HepG2 (cell line): ENCODE data around the gene TIPIN. TPM values are rescaled to one million over a fixed set of nuclear protein-coding genes. Genes with fewer than 3 reads are reported as not detected.
A peak's percentile ranks its signal among the peaks of the same experiment; 100 is the strongest.

Experiments
- AGO1 ChIP-seq: fragments of 200-400 bp; formaldehyde crosslinking; IDR thresholded peaks from 2 replicates; pipeline ENCODE4 v1.6.1; 2017; ENCODE audit warnings: mild to moderate bottlenecking, low read depth, low read length, moderate library complexity; ENCODE audit not compliant: poor library complexity, severe bottlenecking
- ELF1 ChIP-seq: sonication (generic); formaldehyde crosslinking; IDR thresholded peaks from 2 replicates; pipeline ENCODE4 v1.4.0; 2020; ENCODE audit warnings: missing genetic modification reagents
- KDM5B ChIP-seq: sonication (generic); formaldehyde crosslinking; IDR thresholded peaks from 2 replicates; pipeline ENCODE4 v1.4.0; 2020; ENCODE audit warnings: missing genetic modification reagents, mild to moderate bottlenecking, borderline replicate concordance
- NFYC ChIP-seq: IDR thresholded peaks from 2 replicates; pipeline ENCODE4 v1.6.1; 2016; ENCODE audit warnings: missing genetic modification reagents, missing compliant biosample characterization
- SATB2 ChIP-seq: sonication (generic); formaldehyde crosslinking; IDR thresholded peaks from 2 replicates; pipeline ENCODE4 v1.5.0; 2020; ENCODE audit warnings: missing genetic modification reagents
- SMAD9 ChIP-seq: sonication (generic); formaldehyde crosslinking; IDR thresholded peaks from 2 replicates; pipeline ENCODE4 v1.5.1; 2020; ENCODE audit warnings: mild to moderate bottlenecking, missing genetic modification reagents
- ZKSCAN1 ChIP-seq: fragments of 150-350 bp; IDR thresholded peaks from 2 replicates; pipeline ENCODE4 v1.6.1; 2014; ENCODE audit warnings: low read length
- ZMYM2 ChIP-seq: sonication (generic); formaldehyde crosslinking; IDR thresholded peaks from 2 replicates; pipeline ENCODE4 v1.8.0; 2022; ENCODE audit warnings: mild to moderate bottlenecking, missing genetic modification reagents
- ZNF567 ChIP-seq: sonication (generic); formaldehyde crosslinking; IDR thresholded peaks from 2 replicates; pipeline ENCODE4 v1.8.1; 2023; ENCODE audit warnings: mild to moderate bottlenecking, missing genetic modification reagents, borderline replicate concordance
- polyA plus RNA-seq, 8 experiments: library from polyadenylated mRNA; depleted of rRNA in 3 of 8; stranded (reverse) in 7 of 8; unstranded in 1 of 8; fragments of >200 nt; fragmentation: Illumina TruSeq in 4 of 8; extraction: Trizol in 4 of 8; gene quantifications; 2 replicates each; pipeline versions ENCODE4 v1.2.1 to v1.2.3, GENCODE V29; 2011 to 2016; ENCODE audit warnings: low read depth in 4 of 8, missing spikeins in 1 of 8, mixed read lengths in 1 of 8; ENCODE audit not compliant: insufficient read depth in 1 of 8
- total RNA-seq, 5 experiments: library from RNA; depleted of rRNA; stranded (reverse); fragments of >200 nt; fragmentation: Illumina TruSeq; extraction: Trizol; gene quantifications; 2 replicates each; pipeline ENCODE4 v1.2.3, GENCODE V29; 2016; ENCODE audit warnings: low read depth in 1 of 5
- TF ChIP-seq, protein P1 (sequence below): sonication (generic); formaldehyde crosslinking; IDR thresholded peaks from 2 replicates; pipeline ENCODE4 v1.5.1; 2020; ENCODE audit warnings: mild to moderate bottlenecking, missing genetic modification reagents, borderline replicate concordance
- TF ChIP-seq, protein P2 (sequence below): IDR thresholded peaks from 2 replicates; pipeline ENCODE4 v1.6.1; 2016; ENCODE audit warnings: missing biosample characterization, missing genetic modification reagents, low read depth
- TF ChIP-seq, protein P3 (sequence below): sonication (generic); formaldehyde crosslinking; conservative IDR thresholded peaks from 2 replicates; pipeline ENCODE4 v1.4.0; 2020; ENCODE audit warnings: missing genetic modification reagents
- TF ChIP-seq, protein P4 (sequence below): sonication (generic); formaldehyde crosslinking; IDR thresholded peaks from 2 replicates; pipeline ENCODE4 v1.8.0; 2022; ENCODE audit warnings: mild to moderate bottlenecking, missing genetic modification reagents, borderline replicate concordance
- TF ChIP-seq, protein P5 (sequence below): sonication (generic); formaldehyde crosslinking; IDR thresholded peaks from 2 replicates; pipeline ENCODE4 v1.4.0; 2020; ENCODE audit warnings: missing genetic modification reagents

TIPIN gene
- total and polyA plus RNA-seq, 2 of the 13 experiments (the other 11 are each of a cell fraction or from before 2014, with no cell fraction given): 2.7 to 28.6 TPM

DNA sequence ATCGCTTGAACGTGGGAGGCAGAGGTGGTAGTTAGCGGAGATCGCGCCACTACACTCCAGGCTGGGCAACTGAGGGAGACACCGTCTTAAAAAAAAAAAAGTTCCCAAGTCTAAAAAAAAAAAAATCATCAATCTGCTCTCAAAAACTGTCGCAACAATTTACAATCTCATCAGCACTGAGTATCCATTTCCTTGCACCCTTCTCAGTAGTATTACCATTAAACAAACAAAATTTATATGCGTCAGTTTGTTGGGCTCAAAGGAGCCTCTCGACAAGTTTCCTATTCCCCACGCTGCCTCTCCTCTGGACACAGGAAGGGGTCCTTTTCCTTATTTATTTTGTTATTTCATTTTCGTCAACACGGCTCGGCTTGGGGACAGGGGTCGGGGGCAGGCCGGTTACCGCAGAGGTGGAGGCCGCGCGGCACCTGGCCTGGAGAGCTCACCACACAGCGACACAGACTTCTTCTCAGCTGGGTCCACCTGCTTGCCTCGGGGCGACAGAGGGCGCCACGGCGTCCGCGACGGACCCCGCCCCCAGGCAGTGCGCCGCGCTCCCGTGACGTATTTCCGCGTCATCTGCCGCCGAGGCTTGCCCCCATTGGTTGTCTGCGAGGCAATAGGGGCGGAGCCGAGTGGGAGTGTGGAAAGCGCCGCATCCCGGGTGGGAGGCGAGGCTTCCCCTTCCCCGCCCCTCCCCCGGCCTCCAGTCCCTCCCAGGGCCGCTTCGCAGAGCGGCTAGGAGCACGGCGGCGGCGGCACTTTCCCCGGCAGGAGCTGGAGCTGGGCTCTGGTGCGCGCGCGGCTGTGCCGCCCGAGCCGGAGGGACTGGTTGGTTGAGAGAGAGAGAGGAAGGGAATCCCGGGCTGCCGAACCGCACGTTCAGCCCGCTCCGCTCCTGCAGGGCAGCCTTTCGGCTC is 30.0 kb upstream of the TIPIN start, which contains the start of gene MAP2K1 (continued):
- TF ChIP-seq, protein P1, sequence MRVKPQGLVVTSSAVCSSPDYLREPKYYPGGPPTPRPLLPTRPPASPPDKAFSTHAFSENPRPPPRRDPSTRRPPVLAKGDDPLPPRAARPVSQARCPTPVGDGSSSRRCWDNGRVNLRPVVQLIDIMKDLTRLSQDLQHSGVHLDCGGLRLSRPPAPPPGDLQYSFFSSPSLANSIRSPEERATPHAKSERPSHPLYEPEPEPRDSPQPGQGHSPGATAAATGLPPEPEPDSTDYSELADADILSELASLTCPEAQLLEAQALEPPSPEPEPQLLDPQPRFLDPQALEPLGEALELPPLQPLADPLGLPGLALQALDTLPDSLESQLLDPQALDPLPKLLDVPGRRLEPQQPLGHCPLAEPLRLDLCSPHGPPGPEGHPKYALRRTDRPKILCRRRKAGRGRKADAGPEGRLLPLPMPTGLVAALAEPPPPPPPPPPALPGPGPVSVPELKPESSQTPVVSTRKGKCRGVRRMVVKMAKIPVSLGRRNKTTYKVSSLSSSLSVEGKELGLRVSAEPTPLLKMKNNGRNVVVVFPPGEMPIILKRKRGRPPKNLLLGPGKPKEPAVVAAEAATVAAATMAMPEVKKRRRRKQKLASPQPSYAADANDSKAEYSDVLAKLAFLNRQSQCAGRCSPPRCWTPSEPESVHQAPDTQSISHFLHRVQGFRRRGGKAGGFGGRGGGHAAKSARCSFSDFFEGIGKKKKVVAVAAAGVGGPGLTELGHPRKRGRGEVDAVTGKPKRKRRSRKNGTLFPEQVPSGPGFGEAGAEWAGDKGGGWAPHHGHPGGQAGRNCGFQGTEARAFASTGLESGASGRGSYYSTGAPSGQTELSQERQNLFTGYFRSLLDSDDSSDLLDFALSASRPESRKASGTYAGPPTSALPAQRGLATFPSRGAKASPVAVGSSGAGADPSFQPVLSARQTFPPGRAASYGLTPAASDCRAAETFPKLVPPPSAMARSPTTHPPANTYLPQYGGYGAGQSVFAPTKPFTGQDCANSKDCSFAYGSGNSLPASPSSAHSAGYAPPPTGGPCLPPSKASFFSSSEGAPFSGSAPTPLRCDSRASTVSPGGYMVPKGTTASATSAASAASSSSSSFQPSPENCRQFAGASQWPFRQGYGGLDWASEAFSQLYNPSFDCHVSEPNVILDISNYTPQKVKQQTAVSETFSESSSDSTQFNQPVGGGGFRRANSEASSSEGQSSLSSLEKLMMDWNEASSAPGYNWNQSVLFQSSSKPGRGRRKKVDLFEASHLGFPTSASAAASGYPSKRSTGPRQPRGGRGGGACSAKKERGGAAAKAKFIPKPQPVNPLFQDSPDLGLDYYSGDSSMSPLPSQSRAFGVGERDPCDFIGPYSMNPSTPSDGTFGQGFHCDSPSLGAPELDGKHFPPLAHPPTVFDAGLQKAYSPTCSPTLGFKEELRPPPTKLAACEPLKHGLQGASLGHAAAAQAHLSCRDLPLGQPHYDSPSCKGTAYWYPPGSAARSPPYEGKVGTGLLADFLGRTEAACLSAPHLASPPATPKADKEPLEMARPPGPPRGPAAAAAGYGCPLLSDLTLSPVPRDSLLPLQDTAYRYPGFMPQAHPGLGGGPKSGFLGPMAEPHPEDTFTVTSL (CRISPR knock-in tag): no peak
- TF ChIP-seq AGO1: no peak
- TF ChIP-seq, protein P2, sequence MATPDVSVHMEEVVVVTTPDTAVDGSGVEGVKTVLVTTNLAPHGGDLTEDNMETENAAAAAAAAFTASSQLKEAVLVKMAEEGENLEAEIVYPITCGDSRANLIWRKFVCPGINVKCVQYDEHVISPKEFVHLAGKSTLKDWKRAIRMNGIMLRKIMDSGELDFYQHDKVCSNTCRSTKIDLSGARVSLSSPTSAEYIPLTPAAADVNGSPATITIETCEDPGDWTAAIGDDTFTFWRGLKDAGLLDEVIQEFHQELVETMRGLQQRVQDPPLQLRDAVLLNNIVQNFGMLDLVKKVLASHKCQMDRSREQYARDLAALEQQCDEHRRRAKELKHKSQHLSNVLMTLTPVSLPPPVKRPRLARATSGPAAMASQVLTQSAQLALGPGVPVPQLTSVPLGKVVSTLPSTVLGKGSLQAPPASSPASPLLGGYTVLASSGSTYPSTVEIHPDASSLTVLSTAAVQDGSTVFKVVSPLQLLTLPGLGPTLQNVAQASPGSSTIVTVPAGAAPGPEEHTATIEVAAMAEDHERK (CRISPR knock-in tag): peak; percentile 66; the same call in 1 of the 2 replicates
- 0 out of 2 replicates have a peak, but pooled peaks have one; percentile 68 for TF ChIP-seq SMAD9
- 0 out of 2 replicates have a peak, but pooled peaks have one; percentile 10 for TF ChIP-seq KDM5B (CRISPR knock-in tag)
- TF ChIP-seq ZNF567: no peak
- TF ChIP-seq, protein P3, sequence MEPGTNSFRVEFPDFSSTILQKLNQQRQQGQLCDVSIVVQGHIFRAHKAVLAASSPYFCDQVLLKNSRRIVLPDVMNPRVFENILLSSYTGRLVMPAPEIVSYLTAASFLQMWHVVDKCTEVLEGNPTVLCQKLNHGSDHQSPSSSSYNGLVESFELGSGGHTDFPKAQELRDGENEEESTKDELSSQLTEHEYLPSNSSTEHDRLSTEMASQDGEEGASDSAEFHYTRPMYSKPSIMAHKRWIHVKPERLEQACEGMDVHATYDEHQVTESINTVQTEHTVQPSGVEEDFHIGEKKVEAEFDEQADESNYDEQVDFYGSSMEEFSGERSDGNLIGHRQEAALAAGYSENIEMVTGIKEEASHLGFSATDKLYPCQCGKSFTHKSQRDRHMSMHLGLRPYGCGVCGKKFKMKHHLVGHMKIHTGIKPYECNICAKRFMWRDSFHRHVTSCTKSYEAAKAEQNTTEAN: 0 out of 2 replicates have a peak, but pooled peaks have one; percentile 60
- TF ChIP-seq ELF1 (CRISPR knock-in tag): peak; percentile 75
- peak; percentile 86 for TF ChIP-seq NFYC (CRISPR knock-in tag)
- TF ChIP-seq, protein P4, sequence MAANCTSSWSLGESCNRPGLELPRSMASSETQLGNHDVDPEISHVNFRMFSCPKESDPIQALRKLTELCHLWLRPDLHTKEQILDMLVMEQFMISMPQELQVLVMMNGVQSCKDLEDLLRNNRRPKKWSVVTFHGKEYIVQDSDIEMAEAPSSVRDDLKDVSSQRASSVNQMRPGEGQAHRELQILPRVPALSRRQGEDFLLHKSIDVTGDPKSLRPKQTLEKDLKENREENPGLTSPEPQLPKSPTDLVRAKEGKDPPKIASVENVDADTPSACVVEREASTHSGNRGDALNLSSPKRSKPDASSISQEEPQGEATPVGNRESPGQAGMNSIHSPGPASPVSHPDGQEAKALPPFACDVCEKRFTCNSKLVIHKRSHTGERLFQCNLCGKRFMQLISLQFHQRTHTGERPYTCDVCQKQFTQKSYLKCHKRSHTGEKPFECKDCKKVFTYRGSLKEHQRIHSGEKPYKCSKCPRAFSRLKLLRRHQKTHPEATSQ (CRISPR knock-in tag): 0 out of 2 replicates have a peak, but pooled peaks have one; percentile 68
- TF ChIP-seq, protein P5, sequence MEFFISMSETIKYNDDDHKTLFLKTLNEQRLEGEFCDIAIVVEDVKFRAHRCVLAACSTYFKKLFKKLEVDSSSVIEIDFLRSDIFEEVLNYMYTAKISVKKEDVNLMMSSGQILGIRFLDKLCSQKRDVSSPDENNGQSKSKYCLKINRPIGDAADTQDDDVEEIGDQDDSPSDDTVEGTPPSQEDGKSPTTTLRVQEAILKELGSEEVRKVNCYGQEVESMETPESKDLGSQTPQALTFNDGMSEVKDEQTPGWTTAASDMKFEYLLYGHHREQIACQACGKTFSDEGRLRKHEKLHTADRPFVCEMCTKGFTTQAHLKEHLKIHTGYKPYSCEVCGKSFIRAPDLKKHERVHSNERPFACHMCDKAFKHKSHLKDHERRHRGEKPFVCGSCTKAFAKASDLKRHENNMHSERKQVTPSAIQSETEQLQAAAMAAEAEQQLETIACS (CRISPR knock-in tag): 0 out of 2 replicates have a peak, but pooled peaks have one; percentile 12
- TF ChIP-seq ZMYM2 (CRISPR knock-in tag): peak; percentile 61; the same call in 1 of the 2 replicates
- no peak for TF ChIP-seq ZKSCAN1
- TF ChIP-seq SATB2 (CRISPR knock-in tag): no peak
